Measurements from ENCODE around the gene HIPK4.

Gene HIPK4

GRCh38 chr19:40366697-40367561 is 23.1 kb downstream of the HIPK4 start:
- DNase-seq (ENCODE audit: low spot score): no peak

- peak; percentile 36 for DNase-seq (ENCODE audit: low spot score)
Measured at GRCh38 chr19:40365613-40366401, 24.2 kb downstream of the HIPK4 start.

GRCh38 chr19:40365010-40365409 is 25.0 kb downstream of the HIPK4 start:
- no peak for DNase-seq (ENCODE audit: low spot score)

- DNase-seq (ENCODE audit: low spot score): no peak
Measured at GRCh38 chr19:40363069-40363468, 26.9 kb downstream of the HIPK4 start.

- DNase-seq (ENCODE audit: low spot score): no peak
Measured at GRCh38 chr19:40362160-40362559, 27.8 kb downstream of the HIPK4 start.

- peak; percentile 50 for DNase-seq (ENCODE audit: low spot score)
Measured at GRCh38 chr19:40360708-40361241, 29.2 kb downstream of the HIPK4 start.

- DNase-seq (ENCODE audit: low spot score): no peak
Measured at GRCh38 chr19:40360020-40360707, 29.8 kb downstream of the HIPK4 start.

- DNase-seq (ENCODE audit: low spot score): peak; percentile 62
Measured at GRCh38 chr19:40358773-40359172, 31.2 kb downstream of the HIPK4 start.

GRCh38 chr19:40357640-40358039 is 32.3 kb downstream of the HIPK4 start:
- DNase-seq (ENCODE audit: low spot score): no peak

- no peak for DNase-seq (ENCODE audit: low spot score)
Measured at GRCh38 chr19:40356681-40357595, 33.0 kb downstream of the HIPK4 start.

GRCh38 chr19:40355975-40356680 is 33.9 kb downstream of the HIPK4 start:
- DNase-seq (ENCODE audit: low spot score): no peak

- DNase-seq (ENCODE audit: low spot score): peak; percentile 55
Measured at GRCh38 chr19:40348961-40349507, 40.9 kb downstream of the HIPK4 start.

GRCh38 chr19:40348125-40348913 is 41.7 kb downstream of the HIPK4 start, which contains the start of the genes C19orf47 and PLD3:
C19orf47 (minus strand) TSS chr19:40348397; CDS start chr19:40341857, 6,540 bp downstream.
PLD3 (plus strand) TSS chr19:40348695; CDS start chr19:40366484, 17,789 bp downstream.
- DNase-seq (ENCODE audit: low spot score): peak; percentile 98

- DNase-seq (ENCODE audit: low spot score): peak; percentile 36
Measured at GRCh38 chr19:40344422-40344821, 45.6 kb downstream of the HIPK4 start.

GRCh38 chr19:40342644-40343311 is 47.2 kb downstream of the HIPK4 start:
- DNase-seq (ENCODE audit: low spot score): no peak

GRCh38 chr19:40341601-40342482 is 48.1 kb downstream of the HIPK4 start:
- DNase-seq (ENCODE audit: low spot score): peak; percentile 31

- no peak for DNase-seq (ENCODE audit: low spot score)
Measured at GRCh38 chr19:40339018-40339728, 50.8 kb downstream of the HIPK4 start.

Measured in pons (tissue), 1 donor.